Activated naive CD4-positive, alpha-beta T cell treated with anti-CD3 and anti-CD28 coated beads, Interleukin-2, amount 50 U/mL, for 16 hours (primary cell): Measurements from ENCODE around the gene ARHGDIB.

Source experiments
- DNase-seq: peaks from one replicate; pipeline ENCODE4 v3.0.0-alpha.2; 2020

ARHGDIB gene

DNA sequence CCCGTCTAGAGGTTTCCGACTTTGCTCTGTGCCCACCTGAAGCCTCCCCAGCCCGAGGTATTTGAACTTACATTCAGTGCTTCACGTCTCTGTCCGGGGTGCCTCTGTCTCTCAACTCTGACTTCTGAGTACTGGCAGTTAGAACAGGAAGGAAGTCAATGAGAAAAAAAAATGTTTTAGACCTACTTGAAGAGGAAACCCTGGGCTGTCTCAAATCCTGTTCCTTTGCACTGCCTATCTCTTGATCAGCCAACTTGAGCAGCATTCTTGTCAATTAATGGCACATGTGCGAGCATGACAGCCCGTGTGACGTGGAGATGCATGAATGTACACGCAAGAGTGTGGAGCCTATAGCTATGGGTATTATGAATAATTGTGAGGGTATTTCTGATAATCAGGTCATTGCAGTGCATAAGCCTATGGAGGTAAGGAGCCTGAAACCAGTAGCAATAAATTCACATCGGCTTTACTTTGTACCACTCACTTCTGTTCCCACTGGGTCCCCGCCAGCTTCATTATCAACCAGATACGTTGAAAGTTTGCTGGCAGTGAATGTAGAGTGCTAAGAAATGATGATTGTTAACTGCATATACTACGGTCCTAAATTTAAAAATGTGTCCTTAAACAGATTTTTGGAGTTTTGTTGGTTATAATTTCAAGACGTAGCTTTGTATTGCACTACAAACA lies at the start of gene ARHGDIB:
TSS of gene ARHGDIB (minus strand) at position 136 of the 687 bp plus-strand sequence. CDS start 10,889 bp downstream, outside the sequence.
- DNase-seq: peak; percentile 63

DNA sequence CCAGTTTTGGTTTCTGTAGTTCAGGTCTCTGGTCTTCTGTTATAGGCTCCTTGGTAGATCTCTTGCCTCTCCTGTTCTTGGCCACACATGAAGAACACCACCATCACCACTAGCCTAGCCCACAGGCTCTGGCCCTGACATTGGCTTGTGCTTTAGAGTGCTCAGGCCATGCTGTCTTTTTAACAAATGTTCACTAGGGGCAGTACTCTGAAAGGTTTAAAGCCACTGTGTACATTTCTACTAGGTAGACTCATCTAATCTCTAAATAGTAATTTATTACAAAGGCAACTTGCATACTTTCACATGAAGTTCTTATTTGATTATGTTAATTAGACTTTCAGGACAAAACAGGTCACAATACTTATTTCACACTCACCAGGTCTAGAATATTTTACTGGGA lies 49.8 kb upstream of the ARHGDIB start:
- no peak for DNase-seq

DNA sequence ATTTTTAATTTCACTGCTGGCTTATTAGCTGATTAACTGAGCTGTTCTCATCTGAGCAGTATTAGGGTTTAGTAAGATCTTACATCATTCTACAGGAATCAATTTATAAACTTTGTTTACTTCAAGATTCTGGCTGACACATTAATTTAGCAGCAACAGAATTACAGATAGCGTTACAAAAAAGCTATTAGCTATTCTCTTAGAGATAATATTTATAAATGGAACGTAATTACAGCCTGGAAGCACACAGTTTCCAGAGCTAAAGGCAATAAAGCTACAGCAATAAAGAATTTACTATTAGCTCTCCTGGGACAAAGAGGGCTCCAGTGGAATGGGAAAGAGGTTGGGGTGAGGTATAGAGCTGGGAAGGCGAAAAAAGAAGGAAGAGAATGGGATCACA lies 46.1 kb upstream of the ARHGDIB start:
- DNase-seq: no peak

DNA sequence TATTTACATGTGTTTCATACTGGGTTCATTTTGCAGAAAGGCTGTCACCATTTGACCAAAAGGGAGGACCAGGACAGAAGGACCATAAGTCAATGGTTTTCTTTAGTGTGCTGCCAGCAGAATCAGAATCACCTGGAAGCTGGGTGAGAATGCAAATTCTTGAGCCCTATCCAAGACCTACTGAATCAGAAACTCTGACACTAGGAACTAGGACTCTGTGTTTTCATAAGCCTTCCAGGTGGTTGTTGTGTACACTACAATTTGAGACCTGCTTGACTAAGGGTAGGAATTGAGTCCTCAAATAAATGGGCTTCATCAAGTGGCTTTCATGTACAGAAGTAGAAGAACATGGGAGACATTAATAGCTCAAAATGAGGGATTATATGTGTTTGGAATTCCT lies 43.7 kb upstream of the ARHGDIB start:
- DNase-seq: no peak

DNA sequence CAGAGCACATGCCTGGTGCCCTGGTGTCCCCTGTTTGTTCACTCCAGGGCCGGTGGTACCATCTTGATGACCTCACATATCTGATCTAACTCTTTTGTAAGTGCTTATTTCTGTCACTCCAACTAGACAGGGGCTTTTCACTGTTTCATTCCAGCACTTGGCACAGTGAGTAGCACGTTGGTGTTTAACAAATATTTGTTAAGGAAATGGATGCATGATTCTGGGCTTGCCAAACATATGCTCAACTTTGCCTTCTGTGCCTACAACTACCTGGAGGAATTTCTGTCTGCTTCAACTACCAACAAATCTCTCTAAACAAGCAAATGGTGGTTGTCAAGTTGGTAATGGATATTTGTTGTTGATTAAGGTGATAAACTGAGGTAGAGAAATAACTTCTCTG lies 43.0 kb upstream of the ARHGDIB start:
- DNase-seq: no peak

DNA sequence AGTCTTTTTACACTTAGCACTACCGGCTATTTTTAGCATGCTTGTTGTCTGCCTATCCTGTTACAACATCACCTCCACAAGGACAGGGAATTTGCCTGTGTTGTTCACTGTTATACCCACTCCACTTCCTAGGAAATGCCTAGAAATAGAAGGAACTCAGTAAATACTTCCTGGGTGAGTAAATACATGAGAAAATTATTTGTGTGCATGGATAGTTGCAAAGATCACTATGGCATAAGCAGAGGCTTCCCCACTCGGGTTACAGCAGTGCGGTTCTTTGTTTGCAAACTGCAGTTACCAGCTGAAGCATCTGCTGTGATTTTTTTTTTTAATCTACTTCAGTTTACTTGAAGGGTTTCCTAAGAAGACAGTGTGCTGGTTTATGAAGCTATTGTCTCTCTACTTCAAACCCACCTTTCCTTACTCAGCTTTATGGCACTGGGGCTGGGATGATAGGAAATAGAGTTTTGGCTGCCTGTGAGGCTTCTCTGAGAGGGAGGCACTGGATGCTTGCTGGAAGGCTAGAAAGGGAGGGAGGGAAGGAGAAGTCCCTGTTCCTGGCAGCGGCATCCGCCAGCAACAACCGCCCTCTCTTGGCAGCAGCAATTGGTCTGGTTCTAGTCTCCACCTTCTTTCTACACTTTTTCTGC lies 40.5 kb upstream of the ARHGDIB start:
- DNase-seq: no peak

DNA sequence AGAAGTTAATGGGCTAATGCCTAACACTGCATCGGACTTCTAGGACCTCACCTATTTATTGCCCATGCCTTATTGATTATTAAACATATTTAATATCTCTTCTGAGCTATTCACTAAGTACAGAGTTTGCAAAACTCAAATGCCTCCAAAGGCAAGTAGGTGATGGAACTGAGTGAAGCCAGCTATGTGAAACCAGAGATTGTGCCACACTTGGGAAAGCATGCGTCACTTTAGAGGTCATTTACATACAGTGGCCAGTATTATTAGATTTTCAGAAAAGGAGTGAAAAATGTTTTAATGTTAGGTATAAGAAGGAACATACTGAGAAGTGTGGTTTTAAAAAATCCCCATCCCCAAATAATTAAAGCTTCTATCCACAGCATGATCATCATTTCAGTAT lies 39.2 kb upstream of the ARHGDIB start:
- no peak for DNase-seq

DNA sequence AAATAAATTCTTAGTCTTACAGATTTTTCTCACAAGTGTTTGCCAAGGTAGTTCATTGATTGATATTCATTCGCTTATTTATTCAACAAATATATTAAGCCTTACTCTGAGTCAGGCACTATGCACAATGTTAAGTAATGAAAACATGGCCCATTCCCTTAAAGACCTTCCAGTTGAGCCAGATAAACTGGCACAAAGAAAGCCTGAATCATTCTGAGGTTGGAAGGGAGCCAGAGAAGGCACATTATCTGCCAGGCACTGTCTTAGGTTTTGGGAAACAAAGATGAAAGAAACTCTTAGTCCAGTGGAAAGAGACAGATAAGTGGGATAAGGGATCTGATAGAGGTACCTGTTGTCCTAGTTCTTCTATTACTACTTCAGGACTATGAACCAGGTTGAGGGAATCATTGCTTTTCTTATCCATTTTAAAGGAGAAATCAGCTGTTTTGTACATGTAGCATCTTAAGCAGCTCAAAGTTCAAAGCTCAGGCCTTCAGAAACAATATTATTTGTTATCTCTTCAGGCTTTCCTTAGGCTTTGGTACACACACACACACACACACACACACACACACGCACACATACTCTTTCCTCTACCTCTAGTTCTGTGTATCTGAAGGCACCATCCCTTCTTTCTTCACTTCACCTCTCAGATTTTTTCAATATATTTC lies 38.4 kb upstream of the ARHGDIB start:
- no peak for DNase-seq

DNA sequence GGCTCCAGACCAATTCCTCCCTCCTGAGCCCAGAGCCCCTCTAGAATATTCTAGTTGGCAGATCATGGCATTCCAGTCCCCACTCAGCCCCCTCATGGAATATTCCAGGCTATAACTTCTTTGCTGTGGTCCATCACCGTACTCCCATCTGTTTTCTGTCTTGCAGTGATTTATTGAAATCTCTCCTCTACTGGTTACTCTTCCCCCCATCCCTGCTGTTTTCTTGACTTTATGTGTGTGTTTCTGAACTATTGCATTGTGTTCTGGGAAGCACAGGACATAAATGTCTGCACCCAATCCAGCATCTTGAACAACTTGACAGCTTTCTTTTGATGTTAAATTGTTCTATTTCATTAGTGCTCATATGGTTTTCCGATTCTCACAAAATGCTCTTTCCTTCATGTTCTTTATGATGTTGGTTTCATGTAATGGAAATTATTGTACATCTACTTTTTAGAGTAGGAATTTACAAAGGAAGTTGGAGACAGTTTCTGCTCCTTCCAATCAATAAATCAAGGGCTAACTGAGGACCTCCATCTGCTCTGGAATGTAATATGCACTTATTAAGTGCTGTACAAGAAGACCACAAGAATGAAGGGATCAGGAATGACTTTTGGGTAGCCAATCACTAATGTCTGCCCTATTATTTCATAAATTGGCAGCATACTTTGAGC lies 37.8 kb upstream of the ARHGDIB start:
- DNase-seq: no peak

DNA sequence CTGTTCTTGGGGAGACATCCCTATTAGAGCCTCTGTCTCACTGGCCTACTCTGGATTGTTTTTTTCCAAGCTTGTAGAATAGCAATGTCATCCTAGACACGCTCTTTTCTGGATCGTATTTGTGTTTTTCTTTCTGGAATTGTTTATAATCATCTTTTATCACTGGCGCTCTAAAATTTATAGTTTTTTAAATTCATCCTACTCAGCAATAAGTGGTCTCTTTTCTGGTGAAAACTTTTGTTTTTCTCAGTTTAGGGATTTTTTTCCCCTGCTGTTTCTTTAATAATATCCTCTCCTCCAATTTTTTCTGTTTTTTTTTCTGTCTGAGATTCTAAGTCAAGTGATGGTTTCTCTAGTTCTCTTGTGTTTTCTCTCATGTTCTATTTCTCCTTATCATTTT lies 36.6 kb upstream of the ARHGDIB start:
- no peak for DNase-seq

DNA sequence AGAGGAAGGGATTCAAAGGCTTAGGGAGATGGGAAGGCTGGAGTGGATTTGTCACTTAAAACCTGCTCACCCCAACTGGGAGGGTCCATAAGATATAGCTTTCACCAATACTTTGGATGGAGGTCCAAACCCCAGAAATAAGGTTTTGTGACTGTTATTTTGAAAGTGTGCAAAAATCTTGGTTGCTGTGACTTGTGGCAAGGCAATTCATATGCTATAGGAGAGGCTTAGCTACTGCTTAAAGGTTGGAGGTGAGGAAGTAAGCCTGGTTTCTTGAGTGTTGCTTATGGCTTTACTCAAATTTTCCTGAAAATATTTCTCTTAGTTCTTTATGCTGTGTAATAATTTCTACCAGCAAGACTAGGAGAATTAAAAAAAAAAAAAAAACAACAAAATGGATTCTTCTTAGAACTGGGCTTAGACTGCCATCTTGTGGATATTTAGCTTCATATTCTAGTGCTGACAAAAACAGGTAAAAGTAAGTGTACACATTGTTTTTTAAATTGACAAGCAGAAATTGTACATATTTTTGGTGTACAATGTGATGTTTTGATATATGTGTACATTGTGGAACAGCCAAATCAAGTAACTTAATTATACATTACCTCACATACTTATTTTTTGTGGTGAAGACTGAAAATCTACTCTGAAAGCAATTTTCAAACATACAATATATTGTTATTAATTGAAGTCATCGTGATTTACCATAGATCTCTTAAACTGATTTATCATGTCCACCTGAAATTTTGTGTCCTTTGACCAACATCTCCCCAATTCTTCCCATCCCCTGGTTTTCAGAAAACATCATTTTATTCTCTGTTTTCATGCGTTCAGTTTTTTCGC lies 34.4 kb upstream of the ARHGDIB start:
- DNase-seq: no peak

DNA sequence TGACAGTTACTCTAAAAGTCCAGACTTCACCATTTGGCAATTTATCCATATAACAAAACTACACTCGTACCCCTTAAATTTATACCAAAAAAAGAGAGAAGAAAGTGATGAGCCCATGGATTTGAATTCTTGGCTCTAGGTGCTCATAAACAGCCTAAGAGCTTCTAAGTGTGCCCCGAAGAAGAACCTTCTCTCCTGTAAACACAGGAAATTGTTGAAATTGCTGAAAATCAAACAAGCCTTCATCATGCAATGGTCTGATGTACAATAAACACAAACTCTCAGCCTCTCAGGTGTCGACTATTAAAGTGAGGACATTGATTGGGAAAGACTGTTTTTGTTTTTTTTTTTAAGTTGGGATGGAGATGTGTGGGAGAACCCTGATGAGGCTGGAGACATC lies 33.2 kb upstream of the ARHGDIB start:
- no peak for DNase-seq

DNA sequence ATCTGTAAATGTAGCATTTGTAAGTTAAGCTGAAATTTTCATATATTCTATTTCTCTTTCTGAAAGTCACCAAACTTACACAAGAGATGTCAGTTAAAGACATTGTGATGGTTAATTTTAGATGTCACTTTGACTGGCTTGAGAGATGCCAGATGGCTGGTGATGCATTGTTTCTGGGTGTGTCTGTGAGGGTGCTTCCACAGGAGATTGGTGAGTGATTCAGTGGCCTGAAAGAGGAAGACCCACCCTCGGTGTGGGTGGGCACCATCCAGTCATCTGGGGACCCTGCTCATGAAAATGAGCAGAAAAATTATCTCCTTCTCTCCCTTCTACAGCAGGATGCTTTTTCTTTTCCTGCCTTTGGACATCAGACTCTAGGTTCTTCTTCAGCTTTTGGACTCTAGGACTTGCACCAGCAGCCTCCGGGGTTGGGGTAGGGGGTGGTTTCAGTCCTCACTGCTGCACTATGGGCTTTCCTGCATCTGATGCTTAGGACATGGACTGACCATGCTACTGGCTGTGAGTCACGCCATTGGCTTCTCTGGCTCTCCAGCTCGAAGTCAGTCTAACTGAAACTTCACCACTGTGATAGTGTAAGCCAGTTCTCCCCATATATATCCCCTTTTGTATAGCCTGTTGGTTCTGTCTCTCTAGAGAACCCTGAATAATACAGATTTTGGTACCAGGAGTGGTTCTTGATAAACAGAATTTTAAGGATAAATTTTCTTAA lies 32.3 kb upstream of the ARHGDIB start:
- DNase-seq: peak; percentile 29

DNA sequence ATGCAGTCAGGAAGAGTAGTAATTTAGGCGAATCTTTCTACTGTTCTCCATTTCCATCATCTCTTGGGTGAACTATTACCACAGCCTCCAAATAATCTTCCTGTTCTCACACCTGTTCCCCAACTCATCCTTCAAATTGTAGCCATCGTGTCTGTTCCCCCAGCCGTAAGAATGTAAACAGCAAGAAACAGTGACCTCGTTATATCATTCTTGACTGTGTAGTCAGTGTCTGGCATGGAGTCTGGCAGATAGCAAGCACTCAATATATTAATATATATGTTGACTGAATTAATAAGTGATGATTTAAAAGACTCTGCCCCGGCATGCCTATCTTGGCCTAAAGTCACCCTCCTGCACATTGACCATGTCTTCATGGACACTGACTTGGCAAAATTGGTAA lies 31.7 kb upstream of the ARHGDIB start:
- no peak for DNase-seq

DNA sequence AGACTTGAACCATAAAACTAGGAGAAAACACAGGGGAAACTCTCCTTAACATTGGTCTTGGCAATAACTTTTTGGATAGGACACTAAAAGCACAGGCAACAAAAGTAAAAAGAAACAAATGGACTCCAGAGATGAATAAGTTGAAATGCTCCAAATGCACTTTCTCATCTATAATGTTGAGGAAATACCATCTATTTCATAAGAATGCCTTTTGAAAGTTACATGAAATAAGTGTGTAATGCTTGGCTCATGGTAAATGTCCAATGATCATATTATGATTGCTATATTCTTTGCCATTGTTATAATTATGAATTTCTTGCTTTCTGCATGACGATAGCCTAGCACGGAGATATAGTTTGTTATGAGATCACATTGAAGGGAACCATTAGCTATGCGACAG lies 31.3 kb upstream of the ARHGDIB start:
- no peak for DNase-seq

DNA sequence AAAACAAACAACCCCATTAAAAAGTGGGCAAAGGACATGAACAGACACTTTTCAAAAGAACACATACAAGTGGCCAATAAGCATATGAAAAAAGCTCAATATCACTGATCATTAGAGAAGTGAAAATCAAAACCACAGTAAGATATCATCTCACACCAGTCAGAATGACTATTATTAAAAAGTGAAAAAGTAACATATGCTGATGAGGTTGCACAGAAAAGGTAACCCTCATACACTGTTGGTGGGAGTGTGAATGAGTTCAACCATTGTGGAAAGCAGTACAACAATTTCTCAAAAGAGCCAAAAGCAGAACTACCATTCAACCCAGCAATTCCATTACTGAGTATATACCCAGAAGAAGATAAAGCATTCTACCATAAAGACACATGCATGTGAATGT lies 29.7 kb upstream of the ARHGDIB start:
- no peak for DNase-seq

DNA sequence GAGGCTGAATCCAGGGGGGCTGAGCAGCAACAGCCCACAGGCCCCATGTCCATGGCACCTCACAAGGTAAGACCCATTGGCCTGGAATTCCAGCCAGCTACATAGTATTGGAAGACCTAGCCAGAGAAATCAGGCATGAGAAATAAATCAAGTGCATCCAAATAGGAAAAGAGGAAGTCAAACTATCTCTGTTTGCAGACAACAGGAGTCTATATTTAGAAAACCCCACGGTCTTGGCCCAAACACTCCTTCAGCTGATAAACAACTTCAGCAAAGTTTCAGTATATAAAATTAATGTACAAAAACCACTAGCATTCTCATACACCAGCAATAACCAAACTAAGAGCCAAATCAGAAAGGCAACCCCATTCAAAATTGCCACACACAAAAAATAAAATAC lies 28.4 kb upstream of the ARHGDIB start:
- DNase-seq: no peak

DNA sequence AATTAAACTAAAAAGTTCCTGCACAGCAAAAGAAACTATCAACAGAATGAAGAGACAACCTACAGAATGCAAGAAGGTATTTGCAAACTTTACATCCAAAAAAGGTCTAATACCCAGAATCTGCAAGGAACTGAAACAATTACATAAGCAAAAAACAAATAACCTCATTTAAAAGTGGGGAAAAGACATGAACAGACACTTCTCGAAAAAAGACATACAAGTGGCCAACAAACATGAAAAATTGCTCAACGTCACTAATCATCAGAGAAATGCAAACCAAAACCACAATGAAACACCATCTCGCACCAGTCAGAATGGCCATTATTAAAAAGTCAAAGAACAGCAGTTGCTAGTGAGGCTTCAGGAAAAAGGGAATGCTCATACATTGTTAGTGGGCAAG lies 26.6 kb upstream of the ARHGDIB start:
- no peak for DNase-seq

DNA sequence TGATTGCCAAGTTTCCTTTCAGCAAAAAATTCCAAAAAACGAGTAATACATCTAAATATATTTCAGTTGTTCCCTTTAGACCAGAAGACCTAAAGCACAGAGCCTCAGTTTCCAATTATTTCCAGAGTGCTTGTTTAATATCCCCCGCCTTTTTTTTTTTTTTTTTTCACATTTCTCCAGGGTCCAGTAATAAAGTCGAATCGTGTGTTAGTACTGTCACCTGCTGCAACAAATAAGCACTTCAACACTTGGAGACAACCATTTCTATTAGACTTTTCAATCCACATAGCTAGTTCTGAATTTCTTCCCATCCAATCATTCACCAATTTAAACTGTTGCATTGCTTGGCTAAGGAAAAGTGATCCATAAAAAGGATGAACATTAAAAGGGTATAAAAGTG lies 25.0 kb upstream of the ARHGDIB start:
- DNase-seq: no peak

DNA sequence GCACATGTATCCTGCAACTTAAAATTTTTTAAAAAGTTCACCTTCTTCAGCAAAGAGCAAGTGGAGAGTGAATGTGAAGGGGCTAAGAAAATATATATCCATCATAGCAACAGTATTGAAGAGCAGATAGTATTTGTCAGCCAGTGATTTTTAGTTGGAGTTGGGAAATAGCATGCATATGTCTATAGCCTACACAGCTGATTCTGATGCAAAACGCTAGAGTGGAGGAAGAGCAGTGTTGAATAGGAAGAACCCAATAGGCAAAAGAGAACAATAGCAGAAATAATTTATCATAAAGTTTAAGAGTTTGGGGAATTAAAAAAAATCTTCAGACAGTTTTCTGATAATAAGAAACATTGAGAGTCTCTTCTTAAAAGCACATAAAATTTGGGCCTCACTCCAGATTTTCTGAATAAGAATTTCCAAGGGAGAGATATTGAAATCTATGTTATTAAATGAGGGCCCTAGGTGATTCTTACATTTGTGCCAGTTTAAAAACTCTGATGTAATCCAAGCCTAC lies 23.4 kb upstream of the ARHGDIB start:
- no peak for DNase-seq

DNA sequence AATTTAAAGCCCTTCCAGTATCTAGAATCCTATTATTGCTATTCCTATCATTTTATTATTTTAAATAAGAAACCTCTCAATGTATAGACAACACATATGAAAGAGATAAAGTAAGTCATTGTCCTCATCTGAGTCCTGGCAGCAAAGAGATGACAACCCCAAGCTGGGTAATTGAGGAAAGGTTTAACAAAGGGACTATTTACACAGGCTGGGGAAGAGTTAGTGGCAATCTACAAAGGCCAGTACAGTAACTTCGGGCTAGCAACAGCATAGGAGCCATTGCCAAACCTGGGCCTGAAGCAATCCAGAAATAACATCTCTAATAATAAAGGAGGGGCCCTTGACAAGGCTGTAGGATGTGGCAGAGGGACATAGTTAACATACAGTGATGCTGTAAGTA lies 22.6 kb upstream of the ARHGDIB start:
- no peak for DNase-seq

DNA sequence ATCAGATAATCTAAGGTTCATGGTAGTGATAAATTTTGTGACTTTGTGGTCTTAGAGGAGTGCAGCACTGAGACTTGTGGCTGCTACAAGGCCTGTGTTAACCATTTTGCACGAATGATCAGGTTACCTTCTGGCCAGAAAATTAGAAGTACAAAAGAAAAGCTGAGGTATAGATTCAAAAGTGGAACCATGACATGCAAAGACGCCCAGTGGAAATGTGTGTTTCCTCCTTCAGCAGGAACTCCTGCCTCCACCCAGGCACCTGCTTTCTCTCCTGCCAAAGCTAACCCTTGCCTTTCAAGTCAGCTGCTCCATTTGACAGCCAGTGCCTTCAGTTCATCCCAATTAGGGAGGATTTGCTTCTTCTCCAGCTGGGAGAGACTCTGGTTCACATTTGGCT lies 21.6 kb upstream of the ARHGDIB start:
- no peak for DNase-seq
